GM12878 (cell line): ENCODE results near the gene RANBP3.

Experiments used
- BRCA1 ChIP-seq: IDR thresholded peaks from 2 replicates; pipeline ENCODE4 v1.6.1; 2011; ENCODE audit warnings: low read depth, low read length, improper control_type of control experiment
- CREB1 ChIP-seq: IDR thresholded peaks from 2 replicates; pipeline ENCODE4 v1.6.1; 2012; ENCODE audit warnings: low read depth, mild to moderate bottlenecking, inconsistent platforms
- MAX ChIP-seq: IDR thresholded peaks from 2 replicates; pipeline ENCODE4 v1.6.1; 2012; ENCODE audit warnings: low read depth, low read length, improper control_type of control experiment
- MXI1 ChIP-seq: fragments of 150-350 bp; IDR thresholded peaks from 2 replicates; pipeline ENCODE4 v1.6.1; 2011; ENCODE audit warnings: low read depth, mild to moderate bottlenecking, inconsistent platforms, low read length, improper control_type of control experiment
- POLR2A ChIP-seq: IDR thresholded peaks from 2 replicates; pipeline ENCODE4 v1.6.1; 2011; ENCODE audit warnings: low read depth, mild to moderate bottlenecking, low read length
- REST ChIP-seq: IDR thresholded peaks from 2 replicates; pipeline ENCODE4 v1.6.1; 2012; ENCODE audit warnings: mild to moderate bottlenecking, low read depth, low read length
- TF ChIP-seq, protein P1 (sequence below), 3 experiments: IDR thresholded peaks in 2 of 3; conservative IDR thresholded peaks in 1 of 3; 2 replicates each; pipeline ENCODE4 v1.5.1; 2011; ENCODE audit warnings: low read depth in 3 of 3, low read length in 3 of 3, mild to moderate bottlenecking in 3 of 3, control low read depth in 2 of 3, moderate library complexity in 2 of 3, inconsistent platforms in 1 of 3, mixed read lengths in 1 of 3; ENCODE audit not compliant: control insufficient read depth in 2 of 3, insufficient read depth in 1 of 3; ENCODE audit errors: extremely low read depth in 1 of 3

DNA sequence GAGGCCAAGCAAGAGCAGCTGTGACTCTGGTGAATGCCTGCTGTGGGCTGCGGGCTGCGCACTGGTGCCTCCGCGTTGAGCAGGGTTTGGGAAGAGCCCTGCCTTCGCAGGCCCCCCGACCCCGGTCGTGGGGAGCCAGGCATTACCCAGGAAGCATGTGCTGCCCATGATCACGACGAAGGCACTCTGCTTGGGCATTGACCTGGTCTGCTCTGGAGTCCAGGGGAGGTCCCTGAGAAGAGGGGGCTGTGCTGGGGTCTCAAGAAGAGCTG, 19.2 kb downstream of the RANBP3 start:
- TF ChIP-seq REST, result no peak
- TF ChIP-seq, protein P1, sequence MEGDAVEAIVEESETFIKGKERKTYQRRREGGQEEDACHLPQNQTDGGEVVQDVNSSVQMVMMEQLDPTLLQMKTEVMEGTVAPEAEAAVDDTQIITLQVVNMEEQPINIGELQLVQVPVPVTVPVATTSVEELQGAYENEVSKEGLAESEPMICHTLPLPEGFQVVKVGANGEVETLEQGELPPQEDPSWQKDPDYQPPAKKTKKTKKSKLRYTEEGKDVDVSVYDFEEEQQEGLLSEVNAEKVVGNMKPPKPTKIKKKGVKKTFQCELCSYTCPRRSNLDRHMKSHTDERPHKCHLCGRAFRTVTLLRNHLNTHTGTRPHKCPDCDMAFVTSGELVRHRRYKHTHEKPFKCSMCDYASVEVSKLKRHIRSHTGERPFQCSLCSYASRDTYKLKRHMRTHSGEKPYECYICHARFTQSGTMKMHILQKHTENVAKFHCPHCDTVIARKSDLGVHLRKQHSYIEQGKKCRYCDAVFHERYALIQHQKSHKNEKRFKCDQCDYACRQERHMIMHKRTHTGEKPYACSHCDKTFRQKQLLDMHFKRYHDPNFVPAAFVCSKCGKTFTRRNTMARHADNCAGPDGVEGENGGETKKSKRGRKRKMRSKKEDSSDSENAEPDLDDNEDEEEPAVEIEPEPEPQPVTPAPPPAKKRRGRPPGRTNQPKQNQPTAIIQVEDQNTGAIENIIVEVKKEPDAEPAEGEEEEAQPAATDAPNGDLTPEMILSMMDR (IDR thresholded peaks at IDR 0.05 in 2 of 3, conservative IDR thresholded peaks at IDR 0.05 in 1 of 3; ENCODE audit: control insufficient read depth in 2 of 3, extremely low read depth in 1 of 3, insufficient read depth in 1 of 3, low read depth in 3 of 3, low read length in 3 of 3), result no peak
- TF ChIP-seq MAX, result no peak
- no peak for TF ChIP-seq MXI1
- no peak for TF ChIP-seq BRCA1
- TF ChIP-seq CREB1, result no peak
- TF ChIP-seq POLR2A, result no peak
